ENCODE results near the gene POLE. TPM values are rescaled to one million over a fixed set of nuclear protein-coding genes. Genes with fewer than 3 reads are reported as not detected.

The POLE gene
- total RNA-seq, 3 donors from 2014 or later (not counting 1 experiment from before 2014, with no cell fraction given), result 58.7 to 66.0 (median 65.0) TPM

GRCh38 chr12:132719141-132719953 lies 32.2 kb upstream of the POLE start:
- H3K4me3 ChIP-seq (ENCODE audit: low read length), result no peak overlapping the region
- ATAC-seq, result no peak
- Mint-ChIP-seq H3K9me3 (no peaks in the 10 kb centered on the region), H3K36me3 (no peaks in the 10 kb centered on the region), H3K27ac (no peak overlapping the region), H3K4me1 (no peaks in the 10 kb centered on the region), H3K27me3 (ENCODE audit: low read depth in 2 of 2) (no peaks in the 10 kb centered on the region), H3K4me3 (no peak overlapping the region)
- peaks cover 60% of the 10 kb centered on the region for H3K36me3 ChIP-seq (ENCODE audit: control insufficient read depth, insufficient read depth, low read length)
- no peaks in the 10 kb centered on the region for H3K27me3 ChIP-seq (ENCODE audit: control insufficient read depth, insufficient read depth, low read length)
- no peaks in the 10 kb centered on the region for H3K9me3 ChIP-seq (ENCODE audit: control insufficient read depth, insufficient read depth, low read length)
- H3K4me1 ChIP-seq (ENCODE audit: control insufficient read depth, insufficient read depth, low read length), result no peaks in the 10 kb centered on the region
- H3K27ac ChIP-seq (ENCODE audit: low read length), result no peak overlapping the region
- no peak for DNase-seq
- TF ChIP-seq, protein P1, sequence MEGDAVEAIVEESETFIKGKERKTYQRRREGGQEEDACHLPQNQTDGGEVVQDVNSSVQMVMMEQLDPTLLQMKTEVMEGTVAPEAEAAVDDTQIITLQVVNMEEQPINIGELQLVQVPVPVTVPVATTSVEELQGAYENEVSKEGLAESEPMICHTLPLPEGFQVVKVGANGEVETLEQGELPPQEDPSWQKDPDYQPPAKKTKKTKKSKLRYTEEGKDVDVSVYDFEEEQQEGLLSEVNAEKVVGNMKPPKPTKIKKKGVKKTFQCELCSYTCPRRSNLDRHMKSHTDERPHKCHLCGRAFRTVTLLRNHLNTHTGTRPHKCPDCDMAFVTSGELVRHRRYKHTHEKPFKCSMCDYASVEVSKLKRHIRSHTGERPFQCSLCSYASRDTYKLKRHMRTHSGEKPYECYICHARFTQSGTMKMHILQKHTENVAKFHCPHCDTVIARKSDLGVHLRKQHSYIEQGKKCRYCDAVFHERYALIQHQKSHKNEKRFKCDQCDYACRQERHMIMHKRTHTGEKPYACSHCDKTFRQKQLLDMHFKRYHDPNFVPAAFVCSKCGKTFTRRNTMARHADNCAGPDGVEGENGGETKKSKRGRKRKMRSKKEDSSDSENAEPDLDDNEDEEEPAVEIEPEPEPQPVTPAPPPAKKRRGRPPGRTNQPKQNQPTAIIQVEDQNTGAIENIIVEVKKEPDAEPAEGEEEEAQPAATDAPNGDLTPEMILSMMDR (IDR thresholded peaks at IDR 0.05), result no peak
- 95% methylated on average over 31 of the region's 31 CpGs for WGBS (ENCODE audit: insufficient coverage)
- intact Hi-C loops (cut with micrococcal nuclease), result no loop called here

GRCh38 chr12:132718644-132719043 lies 31.5 kb upstream of the POLE start:
- WGBS (ENCODE audit: insufficient coverage), result 94% methylated on average over 21 of the region's 21 CpGs
- TF ChIP-seq, protein P1 (IDR thresholded peaks at IDR 0.05), result no peak
- no peaks in the 10 kb centered on the region for H3K9me3 ChIP-seq (ENCODE audit: control insufficient read depth, insufficient read depth, low read length)
- Mint-ChIP-seq H3K36me3 (no peaks in the 10 kb centered on the region), H3K27me3 (ENCODE audit: low read depth in 2 of 2) (no peaks in the 10 kb centered on the region), H3K4me3 (no peak overlapping the region), H3K4me1 (no peaks in the 10 kb centered on the region), H3K9me3 (no peaks in the 10 kb centered on the region), H3K27ac (no peak overlapping the region)
- ATAC-seq (no peak), DNase-seq (no peak)
- H3K4me3 ChIP-seq (ENCODE audit: low read length), result no peak overlapping the region
- no peak overlapping the region for H3K27ac ChIP-seq (ENCODE audit: low read length)
- intact Hi-C loops (cut with micrococcal nuclease), result no loop called here
- peaks cover 54% of the 10 kb centered on the region for H3K36me3 ChIP-seq (ENCODE audit: control insufficient read depth, insufficient read depth, low read length)
- no peaks in the 10 kb centered on the region for H3K4me1 ChIP-seq (ENCODE audit: control insufficient read depth, insufficient read depth, low read length)
- no peaks in the 10 kb centered on the region for H3K27me3 ChIP-seq (ENCODE audit: control insufficient read depth, insufficient read depth, low read length)

DNA sequence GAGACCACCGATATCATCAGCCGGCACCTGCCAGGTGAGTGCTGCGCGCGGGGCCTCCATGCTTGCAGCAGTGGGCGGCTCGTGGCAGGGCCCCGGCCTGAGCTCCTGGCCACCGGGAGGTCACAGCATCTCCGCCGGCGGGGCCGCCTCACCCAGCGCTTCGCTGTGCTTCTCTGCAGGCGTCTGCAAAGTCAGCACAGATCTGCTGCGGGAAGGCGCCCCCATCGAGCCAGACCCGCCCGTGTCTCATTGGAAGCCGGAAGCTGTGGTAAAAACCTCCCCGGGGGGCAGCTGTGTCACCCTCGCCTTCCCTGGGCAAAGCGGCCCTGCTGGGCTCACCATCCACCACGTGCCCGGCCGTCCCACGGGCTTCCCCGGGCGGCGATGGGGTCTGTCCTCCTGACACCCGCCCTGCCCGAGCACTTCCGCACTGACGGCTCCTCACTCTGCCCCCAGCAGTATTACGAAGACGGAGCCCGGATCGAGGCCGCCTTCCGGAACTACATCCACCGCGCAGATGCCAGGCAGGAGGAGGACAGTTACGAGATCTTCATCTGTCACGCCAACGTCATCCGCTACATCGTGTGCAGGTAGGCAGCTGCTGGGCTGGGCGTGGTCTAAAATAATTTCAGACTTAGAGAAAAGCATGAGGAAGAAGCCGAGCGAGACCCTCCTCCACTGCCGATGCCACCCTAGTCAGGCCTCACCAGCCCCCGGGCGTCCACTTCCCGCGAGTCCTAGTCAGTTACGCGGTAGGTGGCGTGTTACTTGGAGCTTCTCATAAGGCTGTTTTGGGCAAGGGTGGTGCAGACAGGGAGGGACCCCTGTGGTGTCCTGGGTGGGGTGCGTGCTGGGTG lies 30.6 kb upstream of the POLE start:
- 96% methylated on average over 60 of the region's 61 CpGs for WGBS (ENCODE audit: insufficient coverage)
- TF ChIP-seq, protein P1 (IDR thresholded peaks at IDR 0.05), result no peak
- H3K36me3 Mint-ChIP-seq, result no peaks in the 10 kb centered on the region

More for the DNA sequence above, 30.6 kb upstream of the POLE start:
- no peak overlapping the region for H3K27ac ChIP-seq (ENCODE audit: low read length)
- H3K27me3 ChIP-seq (ENCODE audit: control insufficient read depth, insufficient read depth, low read length), result no peaks in the 10 kb centered on the region
- H3K36me3 ChIP-seq (ENCODE audit: control insufficient read depth, insufficient read depth, low read length), result peaks cover 45% of the 10 kb centered on the region
- no peaks in the 10 kb centered on the region for H3K9me3 Mint-ChIP-seq
- no peaks in the 10 kb centered on the region for H3K4me1 ChIP-seq (ENCODE audit: control insufficient read depth, insufficient read depth, low read length)
- H3K4me3 Mint-ChIP-seq, result no peak overlapping the region
- no peak overlapping the region for H3K4me3 ChIP-seq (ENCODE audit: low read length)
- ATAC-seq (no peak), DNase-seq (no peak)
- no peaks in the 10 kb centered on the region for H3K27me3 Mint-ChIP-seq (ENCODE audit: low read depth in 2 of 2)
- intact Hi-C loops (cut with micrococcal nuclease), result no loop called here
- H3K4me1 Mint-ChIP-seq, result no peaks in the 10 kb centered on the region
- no peak overlapping the region for H3K27ac Mint-ChIP-seq
- no peaks in the 10 kb centered on the region for H3K9me3 ChIP-seq (ENCODE audit: control insufficient read depth, insufficient read depth, low read length)
